SJCRH30 (cell line): ENCODE results near the gene MT1M. TPM values are rescaled to one million over a fixed set of nuclear protein-coding genes. Genes with fewer than 3 reads are reported as not detected.

Source experiments
- DNase-seq, 2 experiments: peaks; one replicate each; pipeline ENCODE4 v3.0.0-alpha.2; 2015 to 2020
- H3K27ac ChIP-seq: fragments of 250-450 bp; sonication (Bioruptor Pico); 2 replicates; pipeline ENCODE4 v1.5.1; 2020; ENCODE audit warnings: mild to moderate bottlenecking, moderate library complexity
- H3K27me3 ChIP-seq: fragments of 250-450 bp; sonication (Bioruptor Pico); 2 replicates; pipeline ENCODE4 v1.5.1; 2020; ENCODE audit warnings: mild to moderate bottlenecking, moderate library complexity
- H3K36me3 ChIP-seq: fragments of 250-450 bp; sonication (Bioruptor Pico); 2 replicates; pipeline ENCODE4 v1.5.1; 2020; ENCODE audit warnings: mild to moderate bottlenecking, moderate library complexity
- H3K4me1 ChIP-seq: fragments of 250-450 bp; sonication (Bioruptor Pico); 2 replicates; pipeline ENCODE4 v1.5.1; 2020; ENCODE audit warnings: mild to moderate bottlenecking, moderate library complexity
- H3K4me3 ChIP-seq: fragments of 250-450 bp; sonication (Bioruptor Pico); 2 replicates; pipeline ENCODE4 v1.5.1; 2020; ENCODE audit warnings: mild to moderate bottlenecking, moderate library complexity
- H3K9me3 ChIP-seq: fragments of 250-450 bp; sonication (Bioruptor Pico); replicated peaks from 2 replicates; pipeline ENCODE4 v1.5.1; 2020; ENCODE audit warnings: mild to moderate bottlenecking, moderate library complexity
- total RNA-seq: library from RNA; depleted of rRNA; stranded (reverse); fragments of >200 nt; shearing (Covaris generic); gene quantifications from 2 replicates; pipeline ENCODE4 v1.2.3, GENCODE V29; 2014

The MT1M gene
- total RNA-seq, 1 experiment from 2014 or later = not detected

DNA sequence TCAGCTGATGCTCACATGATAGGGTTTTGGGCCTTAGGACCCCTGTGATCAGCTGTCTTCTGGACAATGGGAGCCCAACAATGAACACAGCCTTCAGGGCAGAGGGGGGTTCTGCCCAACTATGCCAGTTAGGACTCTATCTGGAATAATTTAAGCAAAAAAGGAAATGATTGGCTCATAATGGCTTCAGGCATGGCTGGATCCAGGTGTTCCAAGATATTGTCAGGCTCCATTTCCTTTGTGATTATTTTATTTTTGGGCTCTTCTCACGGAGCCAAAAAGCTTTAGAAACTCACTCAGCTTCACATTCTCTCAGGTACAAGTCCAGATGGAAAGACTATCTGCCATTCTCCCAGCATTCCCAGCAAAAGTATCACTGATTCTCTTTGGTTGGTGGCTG, 27.0 kb upstream of the MT1M start:
- no peaks in the 10 kb centered on the region; the same call in 1 of the 2 replicates for H3K27me3 ChIP-seq
- no peak overlapping the region for H3K4me3 ChIP-seq
- no peaks in the 10 kb centered on the region for H3K9me3 ChIP-seq
- H3K27ac ChIP-seq = no peak overlapping the region
- no peak for DNase-seq
- no peaks in the 10 kb centered on the region for H3K36me3 ChIP-seq
- peaks cover 21% of the 10 kb centered on the region for H3K4me1 ChIP-seq

DNA sequence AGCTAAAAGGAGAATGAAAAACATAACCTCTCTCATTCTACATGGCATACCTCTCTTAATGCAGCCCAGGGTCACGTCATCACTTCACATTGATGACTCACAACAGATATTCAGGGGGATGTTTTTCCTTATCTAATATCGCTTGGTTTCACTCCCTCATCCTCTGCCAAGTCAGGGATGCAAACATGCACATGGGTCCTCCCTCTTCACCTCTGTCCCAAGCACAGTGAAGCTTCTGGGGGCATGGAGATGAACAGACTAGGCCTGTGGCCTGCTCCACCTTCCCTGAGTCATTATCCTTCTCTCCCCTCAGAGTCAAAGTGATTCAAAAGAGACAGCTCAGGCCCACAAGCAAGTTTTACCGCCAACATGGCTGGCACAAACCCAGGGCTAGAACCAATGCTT, 26.4 kb upstream of the MT1M start:
- H3K36me3 ChIP-seq = no peaks in the 10 kb centered on the region
- no peak overlapping the region for H3K27ac ChIP-seq
- H3K9me3 ChIP-seq = no peaks in the 10 kb centered on the region
- peaks cover 27% of the 10 kb centered on the region for H3K4me1 ChIP-seq
- no peaks in the 10 kb centered on the region; the same call in 1 of the 2 replicates for H3K27me3 ChIP-seq
- no peak for DNase-seq
- no peak overlapping the region for H3K4me3 ChIP-seq

DNA sequence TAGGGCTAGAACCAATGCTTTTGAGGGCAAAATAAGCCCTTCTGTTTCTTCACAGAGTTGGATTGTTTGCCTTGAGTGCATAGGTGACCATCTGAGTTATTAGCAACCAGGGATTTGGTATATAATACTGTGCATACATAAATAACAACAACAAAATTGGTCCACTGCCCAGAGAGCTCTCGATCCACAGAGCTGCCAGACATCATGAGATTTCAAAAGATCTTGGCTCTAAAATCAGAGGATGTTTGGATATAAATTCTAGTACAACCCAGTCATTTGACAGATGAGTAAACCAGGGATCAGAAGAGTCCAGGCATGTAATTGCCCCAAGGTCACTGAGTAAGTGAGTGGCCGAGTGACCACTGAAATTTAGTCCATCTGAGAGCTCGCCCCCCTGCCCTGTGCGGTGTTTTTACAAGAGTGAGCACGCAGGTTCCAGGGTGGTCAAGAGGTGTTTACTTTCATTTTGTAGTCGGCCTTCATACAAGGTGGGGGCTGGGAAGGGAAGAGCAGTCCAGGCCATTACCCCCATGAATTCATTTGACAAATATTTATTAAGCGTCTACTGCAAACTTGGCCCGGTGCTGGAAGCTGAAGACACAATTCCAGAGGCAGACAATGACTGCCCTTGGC, 25.9 kb upstream of the MT1M start:
- H3K9me3 ChIP-seq = no peaks in the 10 kb centered on the region
- peak overlapping the region; percentile 28 for H3K4me3 ChIP-seq
- no peaks in the 10 kb centered on the region for H3K36me3 ChIP-seq
- peaks cover 32% of the 10 kb centered on the region for H3K4me1 ChIP-seq
- no peaks in the 10 kb centered on the region; the same call in 1 of the 2 replicates for H3K27me3 ChIP-seq
- peak overlapping the region; percentile 89 for H3K27ac ChIP-seq
- no peak for DNase-seq

DNA sequence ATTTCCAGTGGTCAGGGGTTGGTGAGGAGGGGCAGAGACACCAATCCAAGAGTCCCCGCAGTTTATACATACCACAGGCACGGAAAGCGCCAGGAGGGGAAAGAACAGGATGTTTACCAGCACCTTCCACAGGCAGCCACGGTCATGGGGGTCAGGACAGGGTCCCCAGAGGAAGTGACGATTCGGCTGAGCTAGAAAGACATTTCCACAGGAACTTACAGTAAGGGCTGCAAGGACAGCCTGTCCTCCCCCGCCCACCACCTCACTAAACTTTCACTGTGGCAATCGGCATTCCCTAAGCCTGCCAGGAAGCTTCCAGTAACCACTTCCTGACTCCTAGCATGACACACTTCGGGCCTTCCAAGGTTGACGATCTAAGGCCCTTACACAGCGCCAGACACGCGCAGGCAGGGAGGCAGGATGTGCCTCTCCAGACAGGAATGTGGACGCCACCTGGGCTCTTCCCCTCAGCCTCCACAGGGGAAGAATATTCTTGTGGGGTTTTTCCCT, 25.3 kb upstream of the MT1M start:
- Histone ChIP-seq H3K4me1 (peaks cover 34% of the 10 kb centered on the region), H3K27me3 (no peaks in the 10 kb centered on the region), H3K27ac (peak overlapping the region; percentile 89), H3K4me3 (peak overlapping the region; percentile 28), H3K36me3 (no peaks in the 10 kb centered on the region), H3K9me3 (no peaks in the 10 kb centered on the region)
- peak; percentile 74 to 79 for DNase-seq

GRCh38 chr16:56607675-56608042, 24.8 kb upstream of the MT1M start:
- Histone ChIP-seq H3K9me3 (no peaks in the 10 kb centered on the region), H3K27ac (peak overlapping the region; percentile 89), H3K4me3 (peak overlapping the region; percentile 67), H3K36me3 (no peaks in the 10 kb centered on the region), H3K27me3 (no peaks in the 10 kb centered on the region), H3K4me1 (peaks cover 34% of the 10 kb centered on the region)
- DNase-seq = no peak

GRCh38 chr16:56608043-56608875, 24.2 kb upstream of the MT1M start, which contains the start of gene MT2A:
MT2A (plus strand) TSS chr16:56608584; CDS start chr16:56608656, 72 bp downstream.
- H3K27ac ChIP-seq = peak within 1 kb of the TSS; percentile 89
- no peaks in the 10 kb centered on the region for H3K27me3 ChIP-seq
- H3K9me3 ChIP-seq = no peaks in the 10 kb centered on the region
- H3K4me1 ChIP-seq = peaks cover 34% of the 10 kb centered on the region
- H3K4me3 ChIP-seq = peak within 1 kb of the TSS; percentile 67
- H3K36me3 ChIP-seq = no peaks in the 10 kb centered on the region
- peak; percentile 96 to 98 for DNase-seq

- no peaks in the 10 kb centered on the region for H3K27me3 ChIP-seq
- H3K36me3 ChIP-seq = no peaks in the 10 kb centered on the region
- H3K4me3 ChIP-seq = peak overlapping the region; percentile 67
- DNase-seq = peak; percentile 37 to 51
- no peaks in the 10 kb centered on the region for H3K9me3 ChIP-seq
- H3K4me1 ChIP-seq = peaks cover 34% of the 10 kb centered on the region
- H3K27ac ChIP-seq = peak overlapping the region; percentile 89
Observed at GRCh38 chr16:56608876-56609462, 23.5 kb upstream of the MT1M start.

- Histone ChIP-seq H3K4me1 (peaks cover 34% of the 10 kb centered on the region), H3K4me3 (peak overlapping the region; percentile 67)
Observed at GRCh38 chr16:56609463-56609921, 23.0 kb upstream of the MT1M start.

DNA sequence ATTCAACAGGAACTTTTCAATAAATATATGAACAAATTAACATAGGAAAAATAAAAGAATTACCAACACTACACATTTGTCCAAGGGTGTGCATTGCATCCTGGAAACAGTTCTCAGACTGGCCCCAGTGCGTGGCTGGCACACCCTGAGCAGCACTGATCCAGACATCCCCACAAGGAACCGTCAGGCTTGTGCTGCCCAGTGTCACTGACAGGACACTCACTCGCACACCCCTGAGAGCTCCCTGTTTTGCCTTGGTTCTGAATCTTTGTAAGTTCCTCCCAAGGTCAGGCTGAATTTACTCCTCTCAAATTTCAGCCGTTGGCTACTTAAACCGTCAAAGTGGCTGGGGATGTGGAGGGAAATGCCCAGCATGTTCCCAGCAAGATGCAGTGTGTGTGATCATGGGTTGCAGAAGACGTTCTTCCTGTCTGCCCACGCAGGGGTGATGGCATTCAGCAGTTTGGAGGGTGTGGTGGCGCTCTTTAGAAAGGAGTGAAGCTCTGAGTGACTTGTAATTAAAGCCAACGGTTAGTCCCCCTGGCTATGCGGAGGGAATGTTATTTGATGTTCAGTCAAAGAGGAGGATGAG, 22.3 kb upstream of the MT1M start:
- H3K4me3 ChIP-seq = peak overlapping the region; percentile 67
- DNase-seq = peak; percentile 51 to 69

More at GRCh38 chr16:56609463-56609921, 23.0 kb upstream of the MT1M start:
- Histone ChIP-seq H3K36me3 (no peaks in the 10 kb centered on the region), H3K27me3 (no peaks in the 10 kb centered on the region), H3K9me3 (no peaks in the 10 kb centered on the region), H3K27ac (peak overlapping the region; percentile 89)
- DNase-seq = peak; percentile 81 to 88

GRCh38 chr16:56610609-56611111, 21.8 kb upstream of the MT1M start:
- H3K27me3 ChIP-seq = no peaks in the 10 kb centered on the region
- peak overlapping the region; percentile 89 for H3K27ac ChIP-seq
- H3K9me3 ChIP-seq = no peaks in the 10 kb centered on the region
- no peak overlapping the region for H3K4me3 ChIP-seq
- peaks cover 34% of the 10 kb centered on the region for H3K4me1 ChIP-seq
- H3K36me3 ChIP-seq = no peaks in the 10 kb centered on the region
- DNase-seq = peak in 1 of 2 experiments; percentile 17

More for the DNA sequence above, 22.3 kb upstream of the MT1M start:
- Histone ChIP-seq H3K9me3 (no peaks in the 10 kb centered on the region), H3K36me3 (no peaks in the 10 kb centered on the region), H3K27ac (peak overlapping the region; percentile 89), H3K27me3 (no peaks in the 10 kb centered on the region), H3K4me1 (peaks cover 34% of the 10 kb centered on the region)

- H3K27me3 ChIP-seq = no peaks in the 10 kb centered on the region
- peaks cover 34% of the 10 kb centered on the region for H3K4me1 ChIP-seq
- H3K36me3 ChIP-seq = no peaks in the 10 kb centered on the region
- peak in 1 of 2 experiments; percentile 47 for DNase-seq
- no peak overlapping the region for H3K4me3 ChIP-seq
- no peak overlapping the region for H3K27ac ChIP-seq
- H3K9me3 ChIP-seq = no peaks in the 10 kb centered on the region
Observed at GRCh38 chr16:56611281-56611833, 21.1 kb upstream of the MT1M start.

DNA sequence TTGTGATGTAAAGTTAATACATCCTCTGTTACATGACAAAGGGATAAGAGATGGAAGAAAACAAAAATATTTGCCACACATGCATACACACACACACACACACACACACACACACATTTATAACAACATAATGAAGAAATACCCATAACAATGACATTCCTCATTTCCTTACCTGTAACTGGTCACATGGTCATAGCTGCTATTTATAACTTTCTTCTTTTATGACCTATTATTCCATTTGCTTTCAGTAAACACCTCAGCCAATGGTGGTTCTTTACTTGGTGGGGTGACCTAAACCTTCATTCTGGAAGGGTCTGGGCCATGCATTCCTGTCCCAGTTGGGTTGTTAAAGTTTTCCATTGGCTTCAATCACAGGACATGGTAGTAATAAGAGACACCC, 18.8 kb upstream of the MT1M start:
- no peaks in the 10 kb centered on the region for H3K36me3 ChIP-seq
- no peak for DNase-seq
- H3K9me3 ChIP-seq = no peaks in the 10 kb centered on the region
- H3K27me3 ChIP-seq = peaks cover 4% of the 10 kb centered on the region; the same call in 1 of the 2 replicates
- no peak overlapping the region for H3K4me3 ChIP-seq
- peaks cover 19% of the 10 kb centered on the region for H3K4me1 ChIP-seq
- H3K27ac ChIP-seq = no peak overlapping the region

GRCh38 chr16:56614549-56614991, 17.9 kb upstream of the MT1M start:
- Histone ChIP-seq H3K36me3 (no peaks in the 10 kb centered on the region), H3K27ac (no peak overlapping the region), H3K4me3 (no peak overlapping the region), H3K9me3 (no peaks in the 10 kb centered on the region), H3K27me3 (peaks cover 10% of the 10 kb centered on the region; the same call in 1 of the 2 replicates), H3K4me1 (peaks cover 19% of the 10 kb centered on the region)
- DNase-seq = no peak

GRCh38 chr16:56615353-56615752, 17.1 kb upstream of the MT1M start:
- H3K4me1 ChIP-seq = peaks cover 14% of the 10 kb centered on the region

More at GRCh38 chr16:56615353-56615752, 17.1 kb upstream of the MT1M start:
- Histone ChIP-seq H3K4me3 (no peak overlapping the region), H3K27ac (no peak overlapping the region), H3K36me3 (no peaks in the 10 kb centered on the region), H3K9me3 (no peaks in the 10 kb centered on the region), H3K27me3 (peaks cover 15% of the 10 kb centered on the region)
- DNase-seq = no peak
